ENCODE measurements around the gene NEURL1.

- TF ChIP-seq CTCF (conservative IDR thresholded peaks at IDR 0.05) (no peak), EZH2 (IDR thresholded peaks at IDR 0.05; ENCODE audit: low read depth) (no peak)
These were observed 80.9 kb downstream of the NEURL1 start for GRCh38 chr10:103574097-103575061.
